Measurements from ENCODE around the gene CFAP251. TPM values are rescaled to one million over a fixed set of nuclear protein-coding genes. Genes with fewer than 3 reads are reported as not detected.

The CFAP251 gene
- total RNA-seq, 1 experiment from 2014 or later: 17.9 TPM

DNA sequence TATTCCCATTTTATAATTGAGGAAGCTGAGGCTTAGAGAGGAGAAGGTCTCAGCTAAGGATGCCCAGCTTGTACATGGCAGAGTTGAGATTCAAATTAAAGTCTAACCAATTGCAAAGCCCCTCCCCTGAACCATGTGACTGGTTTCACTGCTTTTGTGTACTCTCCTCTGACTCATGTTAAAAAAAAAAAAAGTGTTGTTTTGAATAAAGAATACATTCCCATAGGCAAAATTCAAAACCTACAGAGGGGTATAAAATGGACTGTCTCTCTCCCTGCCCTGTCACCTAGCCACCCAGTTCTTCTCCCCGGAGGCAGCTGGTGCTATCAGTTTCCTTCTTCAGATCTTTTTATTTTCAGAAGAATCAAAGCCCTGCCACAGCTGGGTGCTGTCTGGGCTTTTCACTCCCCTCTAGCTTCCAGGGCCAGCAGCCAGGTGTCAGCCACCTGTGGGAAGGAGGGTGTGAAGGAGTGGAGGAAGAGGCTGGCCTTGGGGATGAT is 24.4 kb upstream of the CFAP251 start:
- H3K36me3 ChIP-seq (ENCODE audit: insufficient read depth, low read length): peaks cover 24% of the 10 kb centered on the region; the same call in 1 of the 2 replicates
- no peaks in the 10 kb centered on the region for H3K9me3 ChIP-seq (ENCODE audit: low read length)
- H3K9ac ChIP-seq (ENCODE audit: low read length): no peak overlapping the region
- no peaks in the 10 kb centered on the region for H3K27me3 ChIP-seq (ENCODE audit: low read length)
- no peaks in the 10 kb centered on the region for H3K9me2 ChIP-seq (replicated peaks; ENCODE audit: insufficient read depth, low read length)
- H3K27ac ChIP-seq (ENCODE audit: low read length): peak overlapping the region; percentile 9; the same call in 1 of the 2 replicates
- 0 out of 2 replicates have a peak, but pooled peaks cover 8% of the 10 kb centered on the region for H4K20me1 ChIP-seq (ENCODE audit: insufficient read depth, low read depth, low read length)
- H3K4me2 ChIP-seq (ENCODE audit: low read depth, low read length, poor library complexity, severe bottlenecking): no peak overlapping the region
- H3K4me3 ChIP-seq (ENCODE audit: low read length): no peak overlapping the region
- DNase-seq: peak; percentile 55
- no peak overlapping the region for H2AFZ ChIP-seq (ENCODE audit: low read length)
- peaks cover 58% of the 10 kb centered on the region for H3K79me2 ChIP-seq (ENCODE audit: low read length)
- H3K4me1 ChIP-seq (ENCODE audit: low read length): peaks cover 39% of the 10 kb centered on the region

DNA sequence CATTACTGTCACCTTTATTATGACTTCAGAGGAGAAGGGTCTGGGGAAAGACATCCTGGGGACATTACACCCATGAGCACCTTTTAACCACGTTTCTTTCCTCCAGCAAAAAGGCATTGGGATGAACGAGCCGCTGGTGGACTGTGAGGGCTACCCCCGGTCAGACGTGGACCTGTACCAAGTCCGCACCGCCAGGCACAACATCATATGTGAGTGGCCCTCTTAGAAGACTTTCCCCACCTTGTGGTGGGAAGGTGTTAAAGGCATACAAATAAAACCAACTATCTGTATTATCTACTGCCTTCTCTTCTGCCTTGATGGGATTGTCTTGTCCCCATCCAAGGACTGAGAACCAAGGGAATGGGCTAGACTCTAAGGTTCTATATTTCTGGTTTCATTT is 23.8 kb upstream of the CFAP251 start:
- Histone ChIP-seq H3K36me3 (ENCODE audit: insufficient read depth, low read length) (peaks cover 30% of the 10 kb centered on the region), H3K4me2 (ENCODE audit: low read depth, low read length, poor library complexity, severe bottlenecking) (no peak overlapping the region), H4K20me1 (ENCODE audit: insufficient read depth, low read depth, low read length) (0 out of 2 replicates have a peak, but pooled peaks cover 8% of the 10 kb centered on the region), H3K27ac (ENCODE audit: low read length) (no peak overlapping the region), H3K4me3 (ENCODE audit: low read length) (no peak overlapping the region), H3K27me3 (ENCODE audit: low read length) (no peaks in the 10 kb centered on the region), H3K9me3 (ENCODE audit: low read length) (no peaks in the 10 kb centered on the region), H2AFZ (ENCODE audit: low read length) (no peak overlapping the region), H3K9me2 (replicated peaks; ENCODE audit: insufficient read depth, low read length) (no peaks in the 10 kb centered on the region), H3K79me2 (ENCODE audit: low read length) (peaks cover 54% of the 10 kb centered on the region), H3K4me1 (ENCODE audit: low read length) (peaks cover 35% of the 10 kb centered on the region), H3K9ac (ENCODE audit: low read length) (no peak overlapping the region)
- peak; percentile 68 for DNase-seq

DNA sequence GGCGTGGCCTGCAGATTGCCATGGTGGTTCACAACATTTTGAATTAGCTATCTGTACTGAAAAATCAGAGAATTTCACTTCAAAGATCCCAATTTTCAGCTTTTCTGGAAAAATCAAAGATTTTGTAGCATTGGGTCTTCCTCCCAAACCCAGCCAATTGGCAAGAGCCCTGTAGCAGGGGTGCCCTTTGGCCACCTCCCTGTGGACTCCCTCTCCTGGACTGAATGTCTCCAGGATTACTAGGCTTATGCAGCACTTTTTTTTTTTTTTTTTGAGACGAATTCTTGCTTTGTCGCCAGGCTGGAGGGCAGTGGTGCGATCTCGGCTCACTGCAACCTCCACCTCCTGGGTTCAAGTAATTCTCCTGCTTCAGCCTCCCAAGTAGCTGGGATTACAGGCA is 20.1 kb upstream of the CFAP251 start:
- H2AFZ ChIP-seq (ENCODE audit: low read length): no peak overlapping the region
- peaks cover 50% of the 10 kb centered on the region for H3K36me3 ChIP-seq (ENCODE audit: insufficient read depth, low read length)
- H3K4me2 ChIP-seq (ENCODE audit: low read depth, low read length, poor library complexity, severe bottlenecking): no peak overlapping the region

DNA sequence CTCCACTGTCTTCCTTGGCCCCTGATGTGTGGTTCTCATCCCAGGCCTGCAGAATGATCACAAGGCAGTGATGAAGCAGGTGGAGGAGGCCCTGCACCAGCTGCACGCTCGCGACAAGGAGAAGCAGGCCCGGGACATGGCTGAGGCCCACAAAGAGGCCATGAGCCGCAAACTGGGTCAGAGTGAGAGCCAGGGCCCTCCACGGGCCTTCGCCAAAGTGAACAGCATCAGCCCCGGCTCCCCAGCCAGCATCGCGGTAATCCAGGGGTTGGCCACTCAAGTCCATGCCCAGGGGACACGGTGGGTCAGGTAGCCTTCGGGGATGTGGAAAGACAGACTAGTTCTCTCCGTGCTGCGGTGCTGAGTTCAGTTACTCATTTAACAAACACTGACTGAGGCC is 18.8 kb upstream of the CFAP251 start:
- Histone ChIP-seq H3K9ac (ENCODE audit: low read length) (no peak overlapping the region), H4K20me1 (ENCODE audit: insufficient read depth, low read depth, low read length) (no peaks in the 10 kb centered on the region), H3K36me3 (ENCODE audit: insufficient read depth, low read length) (peaks cover 57% of the 10 kb centered on the region), H3K27ac (ENCODE audit: low read length) (no peak overlapping the region), H3K79me2 (ENCODE audit: low read length) (peaks cover 15% of the 10 kb centered on the region), H3K9me3 (ENCODE audit: low read length) (no peaks in the 10 kb centered on the region), H3K4me1 (ENCODE audit: low read length) (no peaks in the 10 kb centered on the region), H3K9me2 (replicated peaks; ENCODE audit: insufficient read depth, low read length) (no peaks in the 10 kb centered on the region), H3K4me3 (ENCODE audit: low read length) (no peak overlapping the region), H2AFZ (ENCODE audit: low read length) (no peak overlapping the region), H3K4me2 (ENCODE audit: low read depth, low read length, poor library complexity, severe bottlenecking) (no peak overlapping the region), H3K27me3 (ENCODE audit: low read length) (no peaks in the 10 kb centered on the region)
- no peak for DNase-seq

More for the DNA sequence above, 20.1 kb upstream of the CFAP251 start:
- Histone ChIP-seq H3K4me3 (ENCODE audit: low read length) (no peak overlapping the region), H3K9me3 (ENCODE audit: low read length) (no peaks in the 10 kb centered on the region), H3K9me2 (replicated peaks; ENCODE audit: insufficient read depth, low read length) (no peaks in the 10 kb centered on the region), H3K4me1 (ENCODE audit: low read length) (peaks cover 10% of the 10 kb centered on the region), H3K27ac (ENCODE audit: low read length) (no peak overlapping the region), H3K79me2 (ENCODE audit: low read length) (peaks cover 28% of the 10 kb centered on the region), H3K27me3 (ENCODE audit: low read length) (no peaks in the 10 kb centered on the region), H3K9ac (ENCODE audit: low read length) (no peak overlapping the region), H4K20me1 (ENCODE audit: insufficient read depth, low read depth, low read length) (0 out of 2 replicates have a peak, but pooled peaks cover 8% of the 10 kb centered on the region)
- peak; percentile 24 for DNase-seq

- no peak for DNase-seq
- Histone ChIP-seq H3K36me3 (ENCODE audit: insufficient read depth, low read length) (peaks cover 44% of the 10 kb centered on the region), H4K20me1 (ENCODE audit: insufficient read depth, low read depth, low read length) (no peaks in the 10 kb centered on the region), H2AFZ (ENCODE audit: low read length) (no peak overlapping the region), H3K9ac (ENCODE audit: low read length) (no peak overlapping the region), H3K27ac (ENCODE audit: low read length) (no peak overlapping the region), H3K27me3 (ENCODE audit: low read length) (no peaks in the 10 kb centered on the region), H3K79me2 (ENCODE audit: low read length) (0 out of 2 replicates have a peak, but pooled peaks cover 7% of the 10 kb centered on the region), H3K9me3 (ENCODE audit: low read length) (no peaks in the 10 kb centered on the region), H3K9me2 (replicated peaks; ENCODE audit: insufficient read depth, low read length) (no peaks in the 10 kb centered on the region), H3K4me1 (ENCODE audit: low read length) (no peaks in the 10 kb centered on the region), H3K4me2 (ENCODE audit: low read depth, low read length, poor library complexity, severe bottlenecking) (no peak overlapping the region), H3K4me3 (ENCODE audit: low read length) (no peak overlapping the region)
Measured at GRCh38 chr12:121903202-121903601, 15.2 kb upstream of the CFAP251 start.

- Histone ChIP-seq H3K4me1 (ENCODE audit: low read length) (no peaks in the 10 kb centered on the region), H4K20me1 (ENCODE audit: insufficient read depth, low read depth, low read length) (no peaks in the 10 kb centered on the region), H3K4me3 (ENCODE audit: low read length) (no peak overlapping the region), H3K9me2 (replicated peaks; ENCODE audit: insufficient read depth, low read length) (no peaks in the 10 kb centered on the region), H2AFZ (ENCODE audit: low read length) (no peak overlapping the region), H3K27ac (ENCODE audit: low read length) (no peak overlapping the region), H3K27me3 (ENCODE audit: low read length) (no peaks in the 10 kb centered on the region), H3K79me2 (ENCODE audit: low read length) (0 out of 2 replicates have a peak, but pooled peaks cover 4% of the 10 kb centered on the region), H3K36me3 (ENCODE audit: insufficient read depth, low read length) (peaks cover 46% of the 10 kb centered on the region), H3K9me3 (ENCODE audit: low read length) (no peaks in the 10 kb centered on the region), H3K9ac (ENCODE audit: low read length) (no peak overlapping the region), H3K4me2 (ENCODE audit: low read depth, low read length, poor library complexity, severe bottlenecking) (no peak overlapping the region)
- DNase-seq: peak; percentile 9
Measured at GRCh38 chr12:121905746-121906145, 12.6 kb upstream of the CFAP251 start.

DNA sequence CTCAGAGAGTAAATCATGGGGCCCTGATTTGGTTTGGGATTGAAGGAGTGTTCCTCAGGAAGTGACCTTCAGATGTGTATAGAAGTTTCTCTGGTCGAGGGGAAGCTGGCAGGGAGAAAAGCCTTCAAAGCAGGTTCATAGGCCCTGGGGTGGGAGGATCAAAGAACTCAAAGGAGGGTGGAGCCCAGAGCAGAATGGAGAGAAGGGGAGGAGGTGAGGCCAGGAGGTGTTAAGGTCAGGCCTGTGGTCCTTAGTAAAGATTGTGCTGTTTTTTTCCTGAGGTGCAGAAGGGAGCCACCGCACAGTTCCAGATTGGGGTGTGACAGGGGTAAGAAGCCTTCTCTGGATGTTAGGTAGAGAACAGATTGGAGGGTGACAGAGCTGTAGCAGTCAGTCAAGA is 9.7 kb upstream of the CFAP251 start:
- Histone ChIP-seq H4K20me1 (ENCODE audit: insufficient read depth, low read depth, low read length) (no peaks in the 10 kb centered on the region), H3K27me3 (ENCODE audit: low read length) (no peaks in the 10 kb centered on the region), H3K4me1 (ENCODE audit: low read length) (no peaks in the 10 kb centered on the region), H3K36me3 (ENCODE audit: insufficient read depth, low read length) (peaks cover 27% of the 10 kb centered on the region), H3K4me2 (ENCODE audit: low read depth, low read length, poor library complexity, severe bottlenecking) (no peak overlapping the region), H3K79me2 (ENCODE audit: low read length) (peaks cover 3% of the 10 kb centered on the region; the same call in 1 of the 2 replicates), H3K9me2 (replicated peaks; ENCODE audit: insufficient read depth, low read length) (no peaks in the 10 kb centered on the region), H3K9ac (ENCODE audit: low read length) (no peak overlapping the region), H2AFZ (ENCODE audit: low read length) (no peak overlapping the region), H3K27ac (ENCODE audit: low read length) (no peak overlapping the region), H3K9me3 (ENCODE audit: low read length) (no peaks in the 10 kb centered on the region), H3K4me3 (ENCODE audit: low read length) (no peak overlapping the region)
- DNase-seq: no peak

GRCh38 chr12:121911824-121912585 is 6.4 kb upstream of the CFAP251 start:
- H3K36me3 ChIP-seq (ENCODE audit: insufficient read depth, low read length): peaks cover 25% of the 10 kb centered on the region
- H3K27ac ChIP-seq (ENCODE audit: low read length): no peak overlapping the region
- H3K4me2 ChIP-seq (ENCODE audit: low read depth, low read length, poor library complexity, severe bottlenecking): no peak overlapping the region
- H3K79me2 ChIP-seq (ENCODE audit: low read length): peaks cover 8% of the 10 kb centered on the region; the same call in 1 of the 2 replicates
- no peak overlapping the region for H2AFZ ChIP-seq (ENCODE audit: low read length)
- DNase-seq: peak; percentile 31
- no peaks in the 10 kb centered on the region for H3K27me3 ChIP-seq (ENCODE audit: low read length)
- no peak overlapping the region for H3K9ac ChIP-seq (ENCODE audit: low read length)
- H3K9me2 ChIP-seq (replicated peaks; ENCODE audit: insufficient read depth, low read length): no peaks in the 10 kb centered on the region
- peaks cover 23% of the 10 kb centered on the region for H3K4me1 ChIP-seq (ENCODE audit: low read length)
- H3K4me3 ChIP-seq (ENCODE audit: low read length): no peak overlapping the region
- no peaks in the 10 kb centered on the region for H3K9me3 ChIP-seq (ENCODE audit: low read length)
- no peaks in the 10 kb centered on the region for H4K20me1 ChIP-seq (ENCODE audit: insufficient read depth, low read depth, low read length)
